HEK293T (cell line): ENCODE data around the gene TBC1D12.

Experiments used
- ARNT ChIP-seq: fragments of 450-650 bp; IDR thresholded peaks from 2 replicates; pipeline ENCODE4 v1.6.1; 2017; ENCODE audit warnings: mild to moderate bottlenecking
- BHLHE40 ChIP-seq: fragments of 450-650 bp; IDR thresholded peaks from 2 replicates; pipeline ENCODE4 v1.6.1; 2016; ENCODE audit warnings: mild to moderate bottlenecking, moderate library complexity, borderline replicate concordance
- ELF4 ChIP-seq: fragments of 450-650 bp; IDR thresholded peaks from 2 replicates; pipeline ENCODE4 v1.6.1; 2017; ENCODE audit warnings: antibody characterized with exemption
- FOXA1 ChIP-seq: fragments of 450-650 bp; IDR thresholded peaks from 2 replicates; pipeline ENCODE4 v1.6.1; 2016; ENCODE audit warnings: mild to moderate bottlenecking
- FOXK2 ChIP-seq: fragments of 450-650 bp; IDR thresholded peaks from 2 replicates; pipeline ENCODE4 v1.6.1; 2016; ENCODE audit warnings: mild to moderate bottlenecking
- FOXM1 ChIP-seq: fragments of 450-650 bp; IDR thresholded peaks from 2 replicates; pipeline ENCODE4 v1.6.1; 2017; ENCODE audit warnings: mild to moderate bottlenecking, borderline replicate concordance
- HDGF ChIP-seq: fragments of 450-650 bp; IDR thresholded peaks from 2 replicates; pipeline ENCODE4 v1.6.1; 2017; ENCODE audit warnings: antibody characterized with exemption, borderline replicate concordance
- LEF1 ChIP-seq: fragments of 450-650 bp; IDR thresholded peaks from 2 replicates; pipeline ENCODE4 v1.6.1; 2017; ENCODE audit warnings: mild to moderate bottlenecking, borderline replicate concordance
- NFRKB ChIP-seq: fragments of 450-650 bp; IDR thresholded peaks from 2 replicates; pipeline ENCODE4 v1.6.1; 2016; ENCODE audit warnings: mild to moderate bottlenecking, moderate library complexity
- SP1 ChIP-seq: fragments of 450-650 bp; IDR thresholded peaks from 2 replicates; pipeline ENCODE4 v1.6.1; 2017
- SUZ12 ChIP-seq: fragments of 450-650 bp; IDR thresholded peaks from 2 replicates; pipeline ENCODE4 v1.6.1; 2016; ENCODE audit warnings: mild to moderate bottlenecking
- TARDBP ChIP-seq: fragments of 450-650 bp; IDR thresholded peaks from 2 replicates; pipeline ENCODE4 v1.6.1; 2016
- TF ChIP-seq, protein P1 (sequence below): fragments of 450-650 bp; IDR thresholded peaks from 2 replicates; pipeline ENCODE4 v1.6.1; 2016

DNA sequence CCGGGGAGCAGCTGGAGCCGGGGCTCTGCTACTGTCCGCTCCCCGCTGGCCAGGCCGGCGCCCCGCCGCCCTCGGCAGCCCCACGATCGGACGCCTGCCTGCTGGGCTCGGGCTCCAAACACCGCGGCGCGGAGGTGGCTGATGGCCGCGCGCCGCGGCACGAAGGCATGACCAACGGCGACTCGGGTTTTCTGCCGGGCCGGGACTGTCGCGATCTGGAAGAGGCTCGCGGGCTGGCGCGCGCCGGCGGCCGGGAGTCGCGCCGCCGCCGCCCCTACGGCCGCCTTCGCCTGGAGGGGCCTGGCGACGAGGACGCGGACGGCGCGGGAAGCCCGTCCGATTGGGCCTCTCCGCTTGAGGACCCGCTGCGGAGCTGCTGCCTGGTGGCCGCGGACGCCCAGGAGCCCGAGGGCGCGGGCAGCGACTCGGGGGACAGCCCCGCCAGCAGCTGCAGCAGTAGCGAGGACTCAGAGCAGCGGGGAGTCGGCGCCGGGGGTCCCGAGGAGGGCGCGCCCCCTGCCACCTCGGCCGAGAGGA is 570 bp downstream of the TBC1D12 start:
- TF ChIP-seq BHLHE40 (no peak), LEF1 (no peak), FOXK2 (no peak), SP1 (no peak), FOXM1 (no peak), NFRKB (no peak), HDGF (no peak), TARDBP (no peak), ELF4 (no peak), ARNT (no peak), FOXA1 (no peak), SUZ12 (no peak)
- TF ChIP-seq, protein P1, sequence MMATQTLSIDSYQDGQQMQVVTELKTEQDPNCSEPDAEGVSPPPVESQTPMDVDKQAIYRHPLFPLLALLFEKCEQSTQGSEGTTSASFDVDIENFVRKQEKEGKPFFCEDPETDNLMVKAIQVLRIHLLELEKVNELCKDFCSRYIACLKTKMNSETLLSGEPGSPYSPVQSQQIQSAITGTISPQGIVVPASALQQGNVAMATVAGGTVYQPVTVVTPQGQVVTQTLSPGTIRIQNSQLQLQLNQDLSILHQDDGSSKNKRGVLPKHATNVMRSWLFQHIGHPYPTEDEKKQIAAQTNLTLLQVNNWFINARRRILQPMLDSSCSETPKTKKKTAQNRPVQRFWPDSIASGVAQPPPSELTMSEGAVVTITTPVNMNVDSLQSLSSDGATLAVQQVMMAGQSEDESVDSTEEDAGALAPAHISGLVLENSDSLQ = no peak
